Liver (tissue), 9 donors: Measurements from ENCODE around the gene RGL4. TPM values are rescaled to one million over a fixed set of nuclear protein-coding genes. Genes with fewer than 3 reads are reported as not detected.

Experiments used
- DNase-seq: peaks from one replicate; pipeline ENCODE4 v3.0.0-alpha.2; 2017; ENCODE audit warnings: low spot score
- H3K27ac ChIP-seq, 2 donors: one replicate each; pipeline ENCODE4 v1.7.0; 2013; ENCODE audit warnings: inconsistent platforms in 2 of 2, low read length in 2 of 2, control low read depth in 1 of 2, low read depth in 1 of 2, mild to moderate bottlenecking in 1 of 2
- H3K27me3 ChIP-seq, 4 donors: one replicate each; pipeline versions ENCODE4 v1.6.1 to v1.7.0; 2013; ENCODE audit warnings: low read length in 3 of 4, inconsistent platforms in 1 of 4, mild to moderate bottlenecking in 1 of 4, moderate library complexity in 1 of 4; ENCODE audit not compliant: control insufficient read depth in 4 of 4, insufficient read depth in 4 of 4
- H3K36me3 ChIP-seq, 4 donors: one replicate each; pipeline versions ENCODE4 v1.6.1 to v1.7.0; 2013; ENCODE audit warnings: low read length in 3 of 4, mild to moderate bottlenecking in 3 of 4, low read depth in 1 of 4, moderate library complexity in 1 of 4; ENCODE audit not compliant: control insufficient read depth in 4 of 4, insufficient read depth in 3 of 4
- H3K4me1 ChIP-seq, 4 donors: one replicate each; pipeline versions ENCODE4 v1.6.1 to v1.7.0; 2013; ENCODE audit warnings: low read length in 3 of 4, mild to moderate bottlenecking in 3 of 4, moderate library complexity in 1 of 4; ENCODE audit not compliant: control insufficient read depth in 4 of 4, insufficient read depth in 4 of 4
- H3K4me3 ChIP-seq, 3 donors: one replicate each; pipeline versions ENCODE4 v1.6.1 to v1.7.0; 2013; ENCODE audit warnings: low read length in 3 of 3, control low read depth in 1 of 3, low read depth in 1 of 3, mild to moderate bottlenecking in 1 of 3
- H3K9ac ChIP-seq, 2 donors: one replicate each; pipeline ENCODE4 v1.7.0; 2013; ENCODE audit warnings: low read length in 2 of 2, mild to moderate bottlenecking in 2 of 2, moderate library complexity in 2 of 2, control low read depth in 1 of 2, low read depth in 1 of 2
- H3K9me3 ChIP-seq, 4 donors: one replicate each; pipeline versions ENCODE4 v1.6.1 to v1.7.0; 2013; ENCODE audit warnings: low read length in 3 of 4; ENCODE audit not compliant: control insufficient read depth in 4 of 4
- ATF3 ChIP-seq: IDR thresholded peaks from 2 replicates; pipeline ENCODE4 v1.6.1; 2016; ENCODE audit warnings: antibody characterized with exemption
- CTCF ChIP-seq: fragments of 150-350 bp; IDR thresholded peaks from 2 replicates; pipeline ENCODE4 v1.5.1; 2017; ENCODE audit warnings: improper control_type of control experiment, low read depth, low read length; ENCODE audit not compliant: missing input control
- EGR1 ChIP-seq, 2 donors: IDR thresholded peaks; 2 replicates each; pipeline ENCODE4 v1.6.1; 2016 to 2018; ENCODE audit warnings: antibody characterized with exemption in 2 of 2, low read depth in 2 of 2
- FOXA1 ChIP-seq: IDR thresholded peaks from 2 replicates; pipeline ENCODE4 v1.6.1; 2016; ENCODE audit warnings: antibody characterized with exemption
- FOXA2 ChIP-seq: IDR thresholded peaks from 2 replicates; pipeline ENCODE4 v1.6.1; 2016; ENCODE audit warnings: antibody characterized with exemption
- GABPA ChIP-seq, 2 donors: IDR thresholded peaks in 1 of 2; conservative IDR thresholded peaks in 1 of 2; 2 replicates each; pipeline ENCODE4 v1.6.1; 2016; ENCODE audit warnings: antibody characterized with exemption in 2 of 2, mild to moderate bottlenecking in 1 of 2, moderate library complexity in 1 of 2
- HNF4A ChIP-seq, 2 donors: conservative IDR thresholded peaks; 2 replicates each; pipeline ENCODE4 v1.6.1; 2016; ENCODE audit warnings: antibody characterized with exemption in 2 of 2, mild to moderate bottlenecking in 2 of 2
- HNF4G ChIP-seq: IDR thresholded peaks from 2 replicates; pipeline ENCODE4 v1.6.1; 2016; ENCODE audit warnings: antibody characterized with exemption
- JUND ChIP-seq, 2 donors: IDR thresholded peaks; 2 replicates each; pipeline ENCODE4 v1.6.1; 2016; ENCODE audit warnings: antibody characterized with exemption in 2 of 2
- MAX ChIP-seq: IDR thresholded peaks from 2 replicates; pipeline ENCODE4 v1.6.1; 2016; ENCODE audit warnings: antibody characterized with exemption
- NR2F2 ChIP-seq: IDR thresholded peaks from 2 replicates; pipeline ENCODE4 v1.6.1; 2016; ENCODE audit warnings: antibody characterized with exemption
- RAD21 ChIP-seq, 2 donors: IDR thresholded peaks; 2 replicates each; pipeline ENCODE4 v1.6.1; 2016; ENCODE audit warnings: antibody characterized with exemption in 2 of 2, mild to moderate bottlenecking in 2 of 2
- REST ChIP-seq: IDR thresholded peaks from 2 replicates; pipeline ENCODE4 v1.6.1; 2016; ENCODE audit warnings: antibody characterized with exemption, mild to moderate bottlenecking
- RXRA ChIP-seq, 2 donors: IDR thresholded peaks; 2 replicates each; pipeline ENCODE4 v1.6.1; 2017 to 2018; ENCODE audit warnings: antibody characterized with exemption in 2 of 2, mild to moderate bottlenecking in 1 of 2
- SP1 ChIP-seq: IDR thresholded peaks from 2 replicates; pipeline ENCODE4 v1.6.1; 2018; ENCODE audit warnings: antibody characterized with exemption, mild to moderate bottlenecking
- TAF1 ChIP-seq: conservative IDR thresholded peaks from 2 replicates; pipeline ENCODE4 v1.6.1; 2016; ENCODE audit warnings: antibody characterized with exemption, mild to moderate bottlenecking
- YY1 ChIP-seq: IDR thresholded peaks from 2 replicates; pipeline ENCODE4 v1.6.1; 2016; ENCODE audit warnings: antibody characterized with exemption, mild to moderate bottlenecking
- ZBTB33 ChIP-seq: IDR thresholded peaks from 2 replicates; pipeline ENCODE4 v1.6.1; 2016; ENCODE audit warnings: antibody characterized with exemption
- WGBS: extraction: QIAGEN DNeasy Blood & Tissue Kit; methylation state at CpG from one replicate; pipeline ENCODE4 v1.1.7; 2013; 5-methylcytosine and 5-hydroxymethylcytosine counted together
- polyA plus RNA-seq, 2 donors: library from polyadenylated mRNA; stranded (reverse) in 1 of 2; unstranded in 1 of 2; fragments of 200-250 nt in 1 of 2; fragments of >200 nt in 1 of 2; fragmentation: Nextera tagmentation in 1 of 2; extraction: Ambion mirVana in 1 of 2; gene quantifications; one replicate each; pipeline versions ENCODE4 v1.2.1 to v1.2.3, GENCODE V29; 2013 to 2015
- total RNA-seq, 2 donors: library from RNA; depleted of rRNA; stranded (reverse); fragments of >200 nt; gene quantifications; one replicate each; pipeline ENCODE4 v1.2.3, GENCODE V29; 2014
- donor health status: healthy.
- donor health status: healthy.
- donor health status: healthy.
- donor health status: healthy.
- donor health status: healthy.

The RGL4 gene
- total and polyA plus RNA-seq, 4 donors, result 0.25 to 6.2 (median 0.56) TPM

- Histone ChIP-seq H3K9me3 (no peaks in the 10 kb centered on the region), H3K27me3 (no peaks in the 10 kb centered on the region), H3K4me3 (no peak overlapping the region), H3K9ac (no peak overlapping the region), H3K27ac (no peak overlapping the region), H3K36me3 (peaks cover 0 to 8% (median 3%) of the 10 kb centered on the region in 4 donors), H3K4me1 (no peaks in the 10 kb centered on the region)
- WGBS, result 82% methylated on average over 7 of the region's 7 CpGs
- TF ChIP-seq MAX (no peak), GABPA (IDR thresholded peaks at IDR 0.05 in 1 of 2, conservative IDR thresholded peaks at IDR 0.05 in 1 of 2) (no peak), FOXA2 (no peak), YY1 (no peak), TAF1 (no peak)
- DNase-seq, result no peak
Observed at GRCh38 chr22:23686416-23687024, 4.3 kb upstream of the RGL4 start.

GRCh38 chr22:23688121-23688520 lies 2.7 kb upstream of the RGL4 start:
- Histone ChIP-seq H3K27ac (no peak overlapping the region), H3K9me3 (no peaks in the 10 kb centered on the region), H3K4me1 (no peaks in the 10 kb centered on the region), H3K9ac (no peak overlapping the region), H3K36me3 (peaks cover 0 to 5% (median under 1%) of the 10 kb centered on the region in 4 donors), H3K27me3 (no peaks in the 10 kb centered on the region), H3K4me3 (no peak overlapping the region)
- WGBS, result 96% methylated on average over 10 of the region's 10 CpGs
- TF ChIP-seq GABPA (IDR thresholded peaks at IDR 0.05 in 1 of 2, conservative IDR thresholded peaks at IDR 0.05 in 1 of 2) (no peak), ATF3 (no peak), RXRA (IDR thresholded peaks at IDR 0.05) (no peak), SP1 (no peak), HNF4A (conservative IDR thresholded peaks at IDR 0.05) (no peak), NR2F2 (no peak), HNF4G (no peak), ZBTB33 (no peak), EGR1 (IDR thresholded peaks at IDR 0.05; ENCODE audit: low read depth in 2 of 2) (no peak), CTCF (no peak), JUND (IDR thresholded peaks at IDR 0.05) (no peak), TAF1 (no peak), MAX (no peak), REST (no peak), RAD21 (IDR thresholded peaks at IDR 0.05) (no peak), FOXA2 (no peak), YY1 (no peak), FOXA1 (no peak)
- DNase-seq, result no peak
